GM21619 (cell line): ENCODE data around the gene JAKMIP3.

Source experiments
- ATAC-seq: cut with Tn5 transposase; IDR thresholded peaks from one replicate; pipeline ENCODE4 v1.9.1; 2021; ENCODE audit not compliant: unreplicated experiment

JAKMIP3 gene

GRCh38 chr10:132097609-132098377 lies 32.0 kb downstream of the JAKMIP3 start:
- ATAC-seq, result no peak

DNA sequence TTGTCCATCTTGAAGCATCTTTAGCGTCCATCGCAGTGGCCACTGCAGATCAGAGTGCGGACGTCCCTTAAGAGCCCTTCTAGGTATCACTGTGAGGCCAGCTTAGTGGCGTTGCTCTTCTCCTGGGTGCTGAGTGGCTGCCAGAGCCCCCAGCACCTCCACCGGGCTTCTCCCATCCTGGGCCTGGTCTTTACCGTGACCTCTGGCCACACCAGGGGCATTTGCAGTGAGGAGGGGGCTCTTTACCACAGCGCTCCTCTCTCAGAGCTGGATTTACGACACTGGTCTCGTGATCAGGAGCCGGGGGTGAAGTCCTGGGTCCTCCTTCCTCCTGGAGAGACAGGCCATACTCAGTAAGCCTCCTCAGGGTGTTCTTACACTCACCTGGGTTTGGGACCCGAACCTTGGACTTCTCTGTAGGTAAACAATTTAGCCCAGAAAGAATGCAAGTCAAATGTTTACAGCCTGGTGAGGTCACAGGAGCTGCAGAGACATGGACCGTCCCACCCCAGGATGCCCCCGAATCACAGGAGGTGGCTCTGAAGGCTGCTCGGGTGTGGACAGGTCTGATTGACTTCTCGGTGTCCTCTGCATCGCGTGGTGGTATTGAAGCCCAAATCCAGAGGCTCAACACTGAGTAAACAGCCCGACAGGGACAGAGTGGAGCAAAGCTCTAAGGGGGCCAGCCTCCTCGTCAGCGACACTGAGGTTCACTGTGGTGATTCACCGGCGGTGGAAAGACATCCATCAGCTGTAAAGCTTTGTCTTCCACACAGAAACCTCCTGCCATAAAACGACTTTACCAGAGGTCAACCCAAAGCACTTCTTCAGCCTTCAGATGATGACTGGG lies 33.0 kb downstream of the JAKMIP3 start:
- ATAC-seq, result no peak

DNA sequence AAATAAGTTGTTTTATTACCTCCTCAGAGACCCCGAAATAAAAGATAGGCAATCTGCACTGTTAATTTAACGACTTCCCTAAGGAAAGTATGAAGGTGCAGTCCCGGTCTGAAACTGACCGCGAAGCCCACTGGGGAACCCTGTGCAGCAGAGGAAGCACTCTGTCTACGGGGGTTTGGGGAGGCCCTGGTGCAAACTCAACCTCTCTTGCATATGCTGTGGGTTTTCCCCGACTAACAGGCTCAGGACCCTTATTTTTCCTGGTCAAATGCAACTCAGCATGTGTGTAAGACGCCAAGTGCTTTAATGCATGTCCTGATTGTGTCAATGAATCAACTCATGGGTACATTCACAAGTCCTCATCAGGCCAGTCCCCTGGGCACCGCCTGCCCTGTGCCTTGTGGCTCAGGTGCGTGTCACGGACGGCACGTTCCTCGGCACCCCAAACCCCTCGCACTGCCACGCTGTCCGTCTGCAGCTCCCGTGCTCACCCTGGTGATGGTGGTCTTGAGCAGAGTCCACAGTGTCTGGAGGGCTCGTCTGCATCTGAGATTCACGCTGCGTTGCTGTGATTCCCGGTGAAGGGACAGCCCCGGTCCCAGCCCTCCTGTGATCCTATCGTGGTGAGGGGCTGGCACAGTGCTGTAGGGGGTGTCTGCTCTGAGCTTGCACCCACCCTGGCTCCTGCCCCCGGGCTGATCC lies 33.8 kb downstream of the JAKMIP3 start:
- ATAC-seq, result no peak

GRCh38 chr10:132100091-132100481 lies 34.3 kb downstream of the JAKMIP3 start:
- no peak for ATAC-seq

DNA sequence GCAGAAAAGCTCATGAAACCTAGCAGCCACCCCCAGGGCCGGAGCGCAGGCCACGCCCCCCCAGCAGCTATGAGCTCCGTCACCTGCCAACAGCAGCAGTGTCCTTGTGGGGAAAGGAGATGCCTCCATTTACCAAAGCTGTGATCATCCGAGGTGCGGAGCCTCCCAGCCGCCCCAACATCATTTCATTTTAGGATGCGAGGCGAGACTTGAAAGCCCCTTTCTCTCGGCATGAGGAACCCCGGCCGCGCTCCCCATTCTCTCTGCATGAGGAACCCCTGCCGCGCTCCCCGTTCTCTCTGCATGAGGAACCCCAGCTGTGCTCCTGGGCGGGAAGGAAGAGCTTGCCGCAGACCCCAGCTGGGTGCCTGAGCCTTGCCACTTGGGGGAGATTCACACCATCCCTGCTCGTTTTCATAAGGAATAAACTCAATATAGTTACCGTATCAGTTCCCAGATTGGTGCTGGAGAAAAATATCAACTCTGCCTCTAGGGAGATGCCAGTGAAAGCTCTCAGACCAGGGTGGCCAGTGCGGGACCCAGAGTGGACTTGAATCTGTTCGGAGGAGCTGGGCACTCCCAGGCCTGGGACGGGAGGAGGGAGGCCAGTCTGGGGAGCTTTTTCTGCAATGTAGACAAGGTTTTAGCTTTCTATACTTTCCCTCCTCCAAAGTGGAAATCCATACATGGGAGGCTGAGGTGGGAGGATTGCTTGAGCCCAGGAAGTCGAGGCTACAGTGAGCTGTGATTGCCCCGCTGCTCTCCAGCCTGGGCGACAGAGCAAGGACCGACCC lies 35.0 kb downstream of the JAKMIP3 start:
- ATAC-seq, result no peak

GRCh38 chr10:132101529-132101928 lies 35.8 kb downstream of the JAKMIP3 start:
- no peak for ATAC-seq

DNA sequence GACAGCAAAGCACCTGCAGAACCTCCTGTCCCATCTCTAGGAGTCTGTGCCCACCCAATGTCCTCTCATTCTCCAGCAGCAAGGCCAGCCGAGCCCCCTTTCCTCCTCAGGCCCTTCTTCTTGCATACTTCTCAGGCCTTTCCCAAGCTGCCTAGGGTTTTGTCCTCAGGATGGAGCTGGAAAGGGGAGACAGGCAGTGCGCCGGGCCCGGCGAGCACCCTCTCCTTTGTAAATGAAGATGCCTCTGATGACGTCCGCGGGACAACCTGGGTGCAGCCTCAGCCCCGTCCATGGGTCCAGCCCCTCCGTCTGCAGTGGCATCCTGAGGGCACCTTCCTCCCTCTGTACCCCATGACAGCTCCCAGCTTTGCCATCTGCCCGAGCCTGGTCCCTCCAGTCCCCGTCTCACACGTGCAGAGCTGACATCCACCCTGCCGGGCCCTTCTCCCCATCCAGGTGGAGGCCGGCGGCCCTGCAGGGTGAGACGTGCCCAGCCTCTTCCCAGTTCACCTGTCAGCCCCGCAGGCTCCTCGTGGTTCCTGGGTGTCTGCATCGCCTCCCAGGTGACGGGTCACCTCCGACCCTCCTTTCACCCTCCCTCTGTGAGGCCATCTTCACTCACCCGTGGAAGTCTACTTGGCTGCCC lies 36.4 kb downstream of the JAKMIP3 start:
- no peak for ATAC-seq

GRCh38 chr10:132102717-132103110 lies 37.0 kb downstream of the JAKMIP3 start:
- no peak for ATAC-seq

DNA sequence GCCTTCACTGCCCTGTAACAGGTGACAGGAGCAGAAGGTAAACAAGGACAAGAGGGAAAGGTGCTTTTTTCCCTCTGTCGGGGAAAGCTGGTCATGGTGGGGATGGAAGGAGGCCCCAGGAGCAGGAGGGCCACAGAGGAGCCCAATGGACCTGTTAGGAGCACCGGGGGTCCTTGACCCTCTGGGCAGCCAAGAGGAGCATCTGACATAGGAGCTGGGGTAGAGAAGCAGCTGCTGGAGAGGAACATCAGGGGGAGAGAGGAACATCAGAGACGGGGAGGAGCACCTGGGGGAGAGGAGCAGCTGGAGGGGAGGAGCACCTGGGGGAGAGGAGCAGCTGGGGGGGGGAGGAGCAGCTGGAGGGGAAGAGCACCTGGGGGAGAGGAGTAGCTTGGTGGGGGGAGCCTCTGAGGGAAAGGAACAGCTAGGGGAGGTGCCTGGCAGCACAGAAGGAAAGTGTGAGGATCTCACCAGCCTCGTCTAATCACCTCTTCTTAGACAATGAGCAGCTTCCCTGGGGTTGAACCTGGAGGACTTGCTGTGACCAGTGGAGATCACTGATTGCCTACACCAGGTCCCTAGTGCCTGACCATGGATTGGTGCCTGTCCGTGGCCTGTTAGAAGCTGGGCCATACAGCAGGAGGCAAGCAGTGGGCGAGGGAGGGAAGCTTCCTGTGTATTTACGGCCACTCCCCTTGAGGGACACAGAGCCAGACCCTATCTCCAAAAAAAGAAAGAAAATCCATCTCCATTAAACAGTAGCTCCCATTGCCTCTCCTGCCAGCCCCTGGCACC lies 37.6 kb downstream of the JAKMIP3 start:
- no peak for ATAC-seq

- no peak for ATAC-seq
These were observed 38.3 kb downstream of the JAKMIP3 start for GRCh38 chr10:132104062-132104461.

DNA sequence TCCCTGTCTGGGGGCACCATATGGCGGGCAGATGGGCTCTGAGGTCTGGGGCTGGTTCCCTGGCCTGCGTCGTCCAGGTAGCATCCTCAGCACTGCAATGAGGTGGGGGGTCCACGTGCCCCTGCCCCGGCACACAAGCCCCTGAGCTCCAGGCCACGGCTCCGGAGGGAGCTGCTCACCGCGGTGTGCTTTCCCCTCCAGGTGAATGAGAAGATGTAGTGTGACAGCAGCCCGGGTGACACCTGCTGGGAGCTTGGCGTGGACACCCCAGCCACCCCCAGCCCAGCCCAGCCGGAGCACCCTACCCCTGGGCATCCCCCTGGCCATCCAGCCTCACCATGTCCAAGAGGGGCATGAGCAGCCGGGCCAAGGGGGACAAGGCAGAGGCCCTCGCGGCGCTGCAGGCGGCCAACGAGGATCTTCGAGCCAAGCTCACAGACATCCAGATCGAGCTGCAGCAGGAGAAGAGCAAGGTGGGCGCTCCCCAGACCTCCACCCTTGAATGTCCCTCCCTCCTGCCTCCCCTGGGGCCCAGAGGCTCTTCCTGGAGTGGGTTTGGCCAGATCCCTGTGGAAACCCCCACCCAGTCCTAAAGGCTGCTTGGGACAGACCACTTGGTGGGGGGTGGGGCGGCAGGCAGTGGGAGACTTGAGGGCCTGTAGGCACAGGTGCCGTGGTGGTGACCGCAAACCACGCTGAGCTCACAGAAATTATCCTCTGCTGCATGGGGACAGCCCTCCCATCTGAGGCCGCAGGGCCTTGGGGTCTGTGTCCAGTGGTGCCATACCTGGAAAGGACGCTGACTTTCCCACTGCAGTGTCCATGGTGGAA lies 38.9 kb downstream of the JAKMIP3 start:
- no peak for ATAC-seq

DNA sequence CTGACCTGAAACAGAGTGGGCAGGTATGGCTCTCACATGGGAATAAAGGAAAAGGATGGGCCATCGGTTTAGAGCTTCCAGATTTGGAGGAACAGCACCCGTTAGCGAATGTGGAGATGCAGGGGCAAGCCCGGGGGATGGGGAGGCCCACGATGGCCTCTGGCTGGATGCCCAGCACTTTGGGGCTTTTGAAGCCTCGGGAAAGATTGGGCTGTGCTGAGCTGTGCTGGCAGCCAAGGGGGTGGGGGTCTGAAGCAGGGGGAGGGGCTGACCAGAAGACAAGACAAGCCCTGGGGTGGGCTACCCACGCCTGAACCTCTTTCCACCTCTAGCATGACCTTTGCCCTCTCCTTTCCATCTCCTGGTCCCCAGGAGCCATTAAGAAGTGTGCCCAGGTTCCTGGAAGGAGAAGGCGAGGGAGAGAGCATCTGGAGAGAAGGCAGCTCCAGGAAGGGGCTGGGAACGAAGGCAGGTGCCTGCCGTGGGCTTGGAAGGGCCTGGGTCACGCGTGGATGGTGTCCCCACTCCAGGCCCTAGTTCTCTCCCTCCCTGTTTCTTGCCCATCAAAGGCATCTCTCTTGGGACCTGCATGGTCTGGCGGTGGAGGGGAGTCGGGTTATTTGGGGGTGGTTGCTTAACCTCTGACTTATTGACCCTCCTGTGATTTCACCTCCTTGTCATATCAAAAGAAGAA lies 39.7 kb downstream of the JAKMIP3 start:
- no peak for ATAC-seq

- no peak for ATAC-seq
These were observed 40.7 kb downstream of the JAKMIP3 start for GRCh38 chr10:132106431-132106830.

DNA sequence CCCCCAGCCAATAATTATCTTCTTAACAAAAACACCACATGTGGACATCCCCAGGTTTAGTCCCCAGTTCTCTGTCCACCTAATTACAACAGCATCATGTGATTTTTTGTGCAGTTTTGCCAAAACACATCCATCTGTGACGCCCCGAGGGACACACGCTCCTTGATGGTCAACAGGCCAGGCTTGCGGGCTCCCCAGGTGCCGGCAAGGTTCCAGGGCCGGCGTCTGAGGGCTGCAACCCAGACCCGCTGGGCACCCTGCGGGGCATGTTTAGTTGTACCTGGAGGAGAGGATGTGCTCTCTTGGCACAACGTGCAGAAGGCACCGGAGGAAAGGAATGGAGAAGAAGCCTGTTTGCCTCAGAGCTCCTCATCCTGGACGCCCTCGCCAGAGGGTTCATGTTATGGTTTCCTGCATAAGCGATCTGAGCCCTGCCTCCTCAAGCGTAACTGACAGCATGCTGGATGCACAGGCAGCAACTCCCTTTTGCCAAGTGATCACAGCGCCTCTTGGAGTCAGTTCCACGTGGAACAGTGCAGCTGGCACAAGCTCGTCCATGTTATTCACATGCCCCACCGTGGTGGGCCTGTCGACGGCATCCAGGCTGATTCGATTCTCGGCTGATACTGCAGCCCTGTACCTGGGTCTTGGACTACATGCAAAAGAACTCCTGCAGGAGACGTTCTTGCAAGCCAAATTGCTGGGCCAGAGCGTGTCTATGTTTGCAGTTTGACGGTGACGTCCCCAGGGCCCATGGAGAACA lies 41.6 kb downstream of the JAKMIP3 start:
- no peak for ATAC-seq

GRCh38 chr10:132107949-132108877 lies 42.5 kb downstream of the JAKMIP3 start:
- no peak for ATAC-seq
